K562 (cell line): ENCODE data around the gene ZNF213. TPM values are rescaled to one million over a fixed set of nuclear protein-coding genes. Genes with fewer than 3 reads are reported as not detected.

ENCODE experiments used
- ARID3A ChIP-seq: IDR thresholded peaks from 2 replicates; pipeline ENCODE4 v1.6.1; 2012; ENCODE audit warnings: low read depth, low read length, improper control_type of control experiment, borderline replicate concordance
- BHLHE40 ChIP-seq: IDR thresholded peaks from 2 replicates; pipeline ENCODE4 v1.6.1; 2011; ENCODE audit warnings: low read length, improper control_type of control experiment
- CSDE1 ChIP-seq, 2 experiments: fragments of 450-650 bp; IDR thresholded peaks; 2 replicates each; pipeline ENCODE4 v1.6.1; 2016; ENCODE audit warnings: mild to moderate bottlenecking in 1 of 2
- EHMT2 ChIP-seq: fragments of 450-650 bp; IDR thresholded peaks from 2 replicates; pipeline ENCODE4 v1.6.1; 2018; ENCODE audit warnings: antibody characterized with exemption
- ETV1 ChIP-seq: fragments of 450-650 bp; conservative IDR thresholded peaks from 2 replicates; pipeline ENCODE4 v1.6.1; 2016; ENCODE audit warnings: missing genetic modification characterization, control low read depth, low read depth, missing compliant biosample characterization
- FOXK1 ChIP-seq: sonication (generic); formaldehyde crosslinking; IDR thresholded peaks from 2 replicates; pipeline ENCODE4 v1.8.0; 2022; ENCODE audit warnings: missing genetic modification reagents, mild to moderate bottlenecking, borderline replicate concordance
- FOXK2 ChIP-seq, 2 experiments: fragments of 450-650 bp; IDR thresholded peaks in 1 of 2; conservative IDR thresholded peaks in 1 of 2; 2 replicates each; pipeline ENCODE4 v1.6.1; 2016; ENCODE audit warnings: low read depth in 2 of 2, mild to moderate bottlenecking in 1 of 2
- GATAD2B ChIP-seq: fragments of 450-650 bp; IDR thresholded peaks from 2 replicates; pipeline ENCODE4 v1.6.1; 2017; ENCODE audit warnings: mild to moderate bottlenecking, borderline replicate concordance
- KLF10 ChIP-seq: fragments of 250-450 bp; sonication (Bioruptor Pico); IDR thresholded peaks from 2 replicates; pipeline ENCODE4 v1.6.1; 2021; ENCODE audit warnings: matching md5 sums
- NCOR1 ChIP-seq: fragments of 450-650 bp; IDR thresholded peaks from 2 replicates; pipeline ENCODE4 v1.6.1; 2016; ENCODE audit warnings: mild to moderate bottlenecking, moderate library complexity
- SIX5 ChIP-seq, 2 experiments: IDR thresholded peaks; 2 replicates each; pipeline ENCODE4 v1.6.1; 2011; ENCODE audit warnings: low read length in 2 of 2, borderline replicate concordance in 1 of 2, low read depth in 1 of 2, mild to moderate bottlenecking in 1 of 2, moderate library complexity in 1 of 2; ENCODE audit not compliant: insufficient read depth in 1 of 2
- SUPT5H ChIP-seq: fragments of 450-650 bp; IDR thresholded peaks from 2 replicates; pipeline ENCODE4 v1.6.1; 2016
- TEAD2 ChIP-seq: fragments of 450-650 bp; IDR thresholded peaks from 2 replicates; pipeline ENCODE4 v1.6.1; 2016; ENCODE audit warnings: missing genetic modification characterization, control low read depth, missing compliant biosample characterization
- TFAM ChIP-seq: fragments of 250-450 bp; sonication (Bioruptor Pico); conservative IDR thresholded peaks from 2 replicates; pipeline ENCODE4 v1.5.0; 2021; ENCODE audit warnings: mild to moderate bottlenecking, moderate library complexity
- ZBTB7A ChIP-seq: IDR thresholded peaks from 2 replicates; pipeline ENCODE4 v1.6.1; 2011; ENCODE audit warnings: low read depth, mild to moderate bottlenecking, low read length, moderate library complexity, borderline replicate concordance; ENCODE audit not compliant: control insufficient read depth
- ZKSCAN8 ChIP-seq: fragments of 200-800 bp; sonication (Bioruptor generic); IDR thresholded peaks from 2 replicates; pipeline ENCODE4 v1.6.1; 2016; ENCODE audit warnings: missing genetic modification characterization, missing compliant biosample characterization
- ZNF165 ChIP-seq: fragments of 250-450 bp; sonication (Bioruptor Pico); IDR thresholded peaks from 2 replicates; pipeline ENCODE4 v1.4.0; 2020; ENCODE audit warnings: borderline replicate concordance
- ZNF699 ChIP-seq: fragments of 250-450 bp; sonication (Bioruptor Pico); IDR thresholded peaks from 2 replicates; pipeline ENCODE4 v1.8.0; 2021; ENCODE audit warnings: mild to moderate bottlenecking, moderate library complexity; ENCODE audit not compliant: insufficient replicate concordance
- ZNF766 ChIP-seq: fragments of 200-800 bp; sonication (Bioruptor generic); conservative IDR thresholded peaks from 2 replicates; pipeline ENCODE4 v1.6.1; 2016; ENCODE audit warnings: missing genetic modification characterization, missing compliant biosample characterization
- polyA plus RNA-seq, 8 experiments: library from polyadenylated mRNA; depleted of rRNA in 4 of 8; stranded (reverse) in 5 of 8; unstranded in 3 of 8; fragments of >200 nt; fragmentation: Nextera tagmentation in 2 of 8; fragmentation: Illumina TruSeq in 1 of 8; extraction: Ambion mirVana in 2 of 8; extraction: Trizol in 1 of 8; gene quantifications; 2 replicates each; pipeline versions ENCODE4 v1.2.1 to v1.2.3, GENCODE V29; 2011 to 2014; ENCODE audit warnings: inconsistent platforms in 1 of 8, missing spikeins in 1 of 8
- total RNA-seq, 7 experiments: library from RNA; depleted of rRNA in 6 of 7; stranded (reverse); fragments of >200 nt in 6 of 7; fragmentation: Illumina TruSeq in 2 of 7; extraction: Trizol in 2 of 7; gene quantifications; 2 replicates each; pipeline versions ENCODE4 v1.2.1 to v1.2.3, GENCODE V29; 2011 to 2021; ENCODE audit warnings: low replicate concordance in 1 of 7
- TF ChIP-seq, protein P1 (sequence below), 3 experiments: fragments of 200-800 bp in 1 of 3; fragments of 250-450 bp in 1 of 3; fragments of 450-650 bp in 1 of 3; sonication (Bioruptor Pico) in 1 of 3; sonication (Bioruptor generic) in 1 of 3; formaldehyde crosslinking in 1 of 3; IDR thresholded peaks; 2 replicates each; pipeline versions ENCODE4 v1.6.1 to v1.8.0; 2016 to 2022; ENCODE audit warnings: mild to moderate bottlenecking in 2 of 3, missing genetic modification characterization in 2 of 3, missing compliant biosample characterization in 1 of 3, moderate library complexity in 1 of 3
- TF ChIP-seq, protein P2 (sequence below): fragments of 250-450 bp; sonication (Bioruptor Pico); IDR thresholded peaks from 2 replicates; pipeline ENCODE4 v1.5.0; 2021

The ZNF213 gene
- total and polyA plus RNA-seq, 9 of the 15 experiments (the other 6 are each of a cell fraction or from before 2014, with no cell fraction given), result 0.49 to 10.0 (median 1.8) TPM

GRCh38 chr16:3188925-3189825 lies 54.3 kb downstream of the ZNF213 start (continued):
- TF ChIP-seq TFAM (CRISPR knock-in tag) (no peak), CSDE1 (IDR thresholded peaks at IDR 0.05) (no peak), SIX5 (IDR thresholded peaks at IDR 0.05; ENCODE audit: borderline replicate concordance in 1 of 2, insufficient read depth in 1 of 2, low read depth in 1 of 2, low read length in 2 of 2) (no peak), ZBTB7A (peak; percentile 60; the same call in 1 of the 2 replicates), FOXK1 (no peak), ZKSCAN8 (CRISPR knock-in tag) (no peak), ZNF165 (CRISPR knock-in tag) (no peak), SUPT5H (0 out of 2 replicates have a peak, but pooled peaks have one; percentile 23), KLF10 (CRISPR knock-in tag) (no peak), NCOR1 (no peak), ZNF766 (CRISPR knock-in tag) (no peak), ETV1 (tag) (no peak; the same call in 1 of the 2 replicates), ARID3A (no peak), ZNF699 (CRISPR knock-in tag) (no peak), BHLHE40 (0 out of 2 replicates have a peak, but pooled peaks have one; percentile 11), TEAD2 (tag) (no peak), FOXK2 (conservative IDR thresholded peaks at IDR 0.05 in 1 of 2, IDR thresholded peaks at IDR 0.05 in 1 of 2; ENCODE audit: low read depth in 2 of 2) (no peak), EHMT2 (no peak), GATAD2B (no peak)
- TF ChIP-seq, protein P1, sequence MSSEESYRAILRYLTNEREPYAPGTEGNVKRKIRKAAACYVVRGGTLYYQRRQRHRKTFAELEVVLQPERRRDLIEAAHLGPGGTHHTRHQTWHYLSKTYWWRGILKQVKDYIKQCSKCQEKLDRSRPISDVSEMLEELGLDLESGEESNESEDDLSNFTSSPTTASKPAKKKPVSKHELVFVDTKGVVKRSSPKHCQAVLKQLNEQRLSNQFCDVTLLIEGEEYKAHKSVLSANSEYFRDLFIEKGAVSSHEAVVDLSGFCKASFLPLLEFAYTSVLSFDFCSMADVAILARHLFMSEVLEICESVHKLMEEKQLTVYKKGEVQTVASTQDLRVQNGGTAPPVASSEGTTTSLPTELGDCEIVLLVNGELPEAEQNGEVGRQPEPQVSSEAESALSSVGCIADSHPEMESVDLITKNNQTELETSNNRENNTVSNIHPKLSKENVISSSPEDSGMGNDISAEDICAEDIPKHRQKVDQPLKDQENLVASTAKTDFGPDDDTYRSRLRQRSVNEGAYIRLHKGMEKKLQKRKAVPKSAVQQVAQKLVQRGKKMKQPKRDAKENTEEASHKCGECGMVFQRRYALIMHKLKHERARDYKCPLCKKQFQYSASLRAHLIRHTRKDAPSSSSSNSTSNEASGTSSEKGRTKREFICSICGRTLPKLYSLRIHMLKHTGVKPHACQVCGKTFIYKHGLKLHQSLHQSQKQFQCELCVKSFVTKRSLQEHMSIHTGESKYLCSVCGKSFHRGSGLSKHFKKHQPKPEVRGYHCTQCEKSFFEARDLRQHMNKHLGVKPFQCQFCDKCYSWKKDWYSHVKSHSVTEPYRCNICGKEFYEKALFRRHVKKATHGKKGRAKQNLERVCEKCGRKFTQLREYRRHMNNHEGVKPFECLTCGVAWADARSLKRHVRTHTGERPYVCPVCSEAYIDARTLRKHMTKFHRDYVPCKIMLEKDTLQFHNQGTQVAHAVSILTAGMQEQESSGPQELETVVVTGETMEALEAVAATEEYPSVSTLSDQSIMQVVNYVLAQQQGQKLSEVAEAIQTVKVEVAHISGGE (CRISPR knock-in tag; IDR thresholded peaks at IDR 0.05), result no peak
- TF ChIP-seq, protein P2, sequence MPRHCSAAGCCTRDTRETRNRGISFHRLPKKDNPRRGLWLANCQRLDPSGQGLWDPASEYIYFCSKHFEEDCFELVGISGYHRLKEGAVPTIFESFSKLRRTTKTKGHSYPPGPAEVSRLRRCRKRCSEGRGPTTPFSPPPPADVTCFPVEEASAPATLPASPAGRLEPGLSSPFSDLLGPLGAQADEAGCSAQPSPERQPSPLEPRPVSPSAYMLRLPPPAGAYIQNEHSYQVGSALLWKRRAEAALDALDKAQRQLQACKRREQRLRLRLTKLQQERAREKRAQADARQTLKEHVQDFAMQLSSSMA, result no peak
